HepG2 (cell line): ENCODE measurements around the gene KLHL40. TPM values are rescaled to one million over a fixed set of nuclear protein-coding genes. Genes with fewer than 3 reads are reported as not detected.

ENCODE experiments used
- ATAC-seq: fragments of 200-7000 bp; cut with Tn5 transposase; 3 replicates; pipeline ENCODE4 v1.9.1; 2020; ENCODE audit warnings: mild to moderate bottlenecking, moderate library complexity
- BruUV-seq: library from RNA; stranded (reverse); fragments of 400-500 nt; replicated peaks from 2 replicates; lab custom pipeline; 2021; lab: Mats Ljungman, UMichigan
- CTCF ChIA-PET: fragments of 300-600 bp; formaldehyde crosslinking; extraction: SDS; loops from one replicate; lab custom pipeline; 2021; ENCODE audit warnings: low total read pairs, inconsistent platforms, low intra/inter-chr PET ratio; lab: Yijun Ruan, JAX
- POLR2A ChIA-PET: fragments of 350-600 bp; sonication (Branson Sonifier 250); formaldehyde crosslinking; loops from one replicate; lab custom pipeline; 2020; ENCODE audit warnings: antibody characterized with exemption, inconsistent platforms; lab: Yijun Ruan, JAX
- DNase-seq: peaks from one replicate; pipeline ENCODE4 v3.0.0-alpha.2; 2015; ENCODE audit warnings: low spot score
- FAIRE-seq: peaks from 3 replicates; lab custom pipeline; 2011; peaks lifted over from hg19 to GRCh38; lab: Jason Lieb, UNC
- H2AFZ ChIP-seq: one replicate; pipeline ENCODE4 v1.6.1; 2011; ENCODE audit warnings: low read length, inconsistent platforms
- H3K27ac ChIP-seq: fragments of 300-600 bp; 3 replicates; pipeline ENCODE4 v1.8.0; 2011; ENCODE audit warnings: mixed run types, mild to moderate bottlenecking, mixed read lengths, low read length, inconsistent platforms; ENCODE audit not compliant: insufficient read depth; ENCODE audit errors: extremely low read length
- H3K27me3 ChIP-seq, 2 experiments: fragments of 200-600 bp in 1 of 2; 2 replicates in 1 of 2; 3 replicates in 1 of 2; pipeline versions ENCODE4 v1.6.0 to v1.8.0; 2011; ENCODE audit warnings: low read length in 2 of 2, mild to moderate bottlenecking in 2 of 2, moderate library complexity in 2 of 2, inconsistent platforms in 1 of 2; ENCODE audit not compliant: insufficient read depth in 2 of 2, control insufficient read depth in 1 of 2
- H3K36me3 ChIP-seq, 2 experiments: fragments of 200-600 bp in 1 of 2; replicated peaks in 1 of 2; 2 replicates in 1 of 2; 3 replicates in 1 of 2; pipeline versions ENCODE4 v1.5.1 to v1.8.0; 2011; ENCODE audit warnings: low read length in 2 of 2, inconsistent platforms in 1 of 2; ENCODE audit not compliant: insufficient read depth in 2 of 2, control insufficient read depth in 1 of 2
- H3K4me1 ChIP-seq: 2 replicates; pipeline ENCODE4 v1.5.1; 2012; ENCODE audit warnings: low read length, inconsistent platforms; ENCODE audit not compliant: insufficient read depth
- H3K4me2 ChIP-seq: 2 replicates; pipeline ENCODE4 v1.6.0; 2011; ENCODE audit warnings: low read depth, low read length, inconsistent platforms
- H3K4me3 ChIP-seq, 3 experiments: fragments of 200-600 bp in 1 of 3; sonication (generic), shearing (Covaris generic) in 1 of 3; replicated peaks in 1 of 3; 2 replicates each; pipeline ENCODE4 v1.5.1; 2011 to 2016; ENCODE audit warnings: low read length in 3 of 3, inconsistent platforms in 2 of 3, low read depth in 2 of 3, mild to moderate bottlenecking in 2 of 3, control low read depth in 1 of 3, mixed read lengths in 1 of 3; ENCODE audit not compliant: insufficient read depth in 1 of 3
- H3K79me2 ChIP-seq: one replicate; pipeline ENCODE4 v1.6.1; 2011; ENCODE audit warnings: low read length, inconsistent platforms; ENCODE audit not compliant: insufficient read depth
- H3K9ac ChIP-seq: 2 replicates; pipeline ENCODE4 v1.6.0; 2011; ENCODE audit warnings: mild to moderate bottlenecking, low read depth, low read length, inconsistent platforms; ENCODE audit not compliant: insufficient read depth
- H3K9me3 ChIP-seq: 2 replicates; pipeline ENCODE4 v1.5.1; 2012; ENCODE audit warnings: mild to moderate bottlenecking, low read length
- H4K20me1 ChIP-seq: 2 replicates; pipeline ENCODE4 v1.6.0; 2011; ENCODE audit warnings: inconsistent platforms, mild to moderate bottlenecking, low read length, moderate library complexity; ENCODE audit not compliant: insufficient read depth
- SP1 ChIP-seq, 2 experiments: fragments of 450-650 bp in 1 of 2; sonication (generic) in 1 of 2; formaldehyde crosslinking in 1 of 2; IDR thresholded peaks; 2 replicates each; pipeline versions ENCODE4 v1.4.0 to v1.6.1; 2016 to 2020; ENCODE audit warnings: missing genetic modification reagents in 1 of 2
- WGBS: methylation state at CpG from one replicate; pipeline ENCODE4 v1.1.6; 2017; ENCODE audit warnings: low lambda C conversion rate; 5-methylcytosine and 5-hydroxymethylcytosine counted together
- in situ Hi-C: cut with HindIII; loops from 2 replicates; pipeline ENCODE4 v1.10.0; 2017; ENCODE audit warnings: low pct_unique_long_range_greater_than_20kb; ENCODE audit not compliant: extremely low pct_ligation_motif_present
- intact Hi-C: fragments of 100-400 bp; cut with micrococcal nuclease; formaldehyde crosslinking; loops from one replicate; pipeline ENCODE4 v1.10.0; 2022; ENCODE audit not compliant: unreplicated experiment
- polyA plus RNA-seq, 8 experiments: library from polyadenylated mRNA; depleted of rRNA in 3 of 8; stranded (reverse) in 7 of 8; unstranded in 1 of 8; fragments of >200 nt; fragmentation: Illumina TruSeq in 4 of 8; extraction: Trizol in 4 of 8; gene quantifications; 2 replicates each; pipeline versions ENCODE4 v1.2.1 to v1.2.3, GENCODE V29; 2011 to 2016; ENCODE audit warnings: low read depth in 4 of 8, missing spikeins in 1 of 8, mixed read lengths in 1 of 8; ENCODE audit not compliant: insufficient read depth in 1 of 8
- total RNA-seq, 5 experiments: library from RNA; depleted of rRNA; stranded (reverse); fragments of >200 nt; fragmentation: Illumina TruSeq; extraction: Trizol; gene quantifications; 2 replicates each; pipeline ENCODE4 v1.2.3, GENCODE V29; 2016; ENCODE audit warnings: low read depth in 1 of 5
- TF ChIP-seq, protein P1 (sequence below): IDR thresholded peaks from 2 replicates; pipeline ENCODE4 v1.6.1; 2016
- TF ChIP-seq, protein P2 (sequence below): sonication (generic); formaldehyde crosslinking; IDR thresholded peaks from 2 replicates; pipeline ENCODE4 v1.5.1; 2020; ENCODE audit warnings: mild to moderate bottlenecking, missing genetic modification reagents, moderate library complexity

The KLHL40 gene
- total and polyA plus RNA-seq, 2 of the 13 experiments (the other 11 are each of a cell fraction or from before 2014, with no cell fraction given) = not detected

DNA sequence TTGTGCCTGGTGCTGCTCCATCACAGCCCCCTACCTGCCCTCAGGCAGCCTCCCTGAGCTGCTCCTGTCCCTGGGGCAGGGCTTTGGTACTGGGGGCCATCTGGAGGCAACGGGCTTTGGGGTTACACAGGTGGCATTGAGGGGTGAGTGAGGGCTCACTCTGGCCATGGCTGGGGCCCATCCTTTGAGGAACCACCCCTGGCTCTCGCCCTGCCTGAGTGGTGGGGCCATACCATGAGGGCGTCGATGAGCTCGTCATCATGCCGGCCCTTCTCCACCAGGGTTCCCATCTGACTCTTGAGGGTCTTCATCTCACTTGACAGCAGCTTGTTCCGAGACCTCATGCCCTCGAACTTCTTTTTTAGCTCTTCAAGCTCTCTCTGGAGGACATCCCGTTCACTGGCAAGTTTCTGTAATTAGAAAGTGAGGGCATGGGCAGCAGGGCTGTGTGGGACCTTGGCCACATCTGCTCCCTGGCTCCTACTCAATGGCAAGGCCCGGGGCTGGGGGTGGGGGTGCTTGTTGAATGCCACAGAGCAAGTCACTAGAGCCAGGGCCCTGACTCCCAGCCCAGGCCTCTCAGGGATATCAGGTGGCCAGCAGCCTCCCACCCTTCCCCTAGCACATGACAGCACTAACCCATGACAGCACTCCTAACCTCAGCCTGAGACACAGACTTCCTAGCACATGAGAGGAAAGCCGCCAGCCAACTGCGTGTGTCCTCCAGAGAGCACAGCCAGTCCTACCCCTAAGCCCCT, 54.2 kb downstream of the KLHL40 start:
- no peaks in the 10 kb centered on the region for H3K79me2 ChIP-seq
- DNase-seq (peak; percentile 58), ATAC-seq (peak; percentile 69), FAIRE-seq (no peak)
- in situ Hi-C loops = no loop called here
- no peak overlapping the region for H3K4me3 ChIP-seq
- intact Hi-C loops = no loop called here
- no peak overlapping the region for H2AFZ ChIP-seq
- no peak overlapping the region for H3K27ac ChIP-seq
- ChIA-PET POLR2A (interaction anchor here (1.5 kb wide), 1 partner anchor 7 kb away, joined by 4 read pairs; no protein-coding TSS in a partner anchor), CTCF (no interaction called here)
- peaks cover 43% of the 10 kb centered on the region for H3K4me1 ChIP-seq
- H3K36me3 ChIP-seq = no peaks in the 10 kb centered on the region
- no peak overlapping the region for H3K9ac ChIP-seq
- BruUV-seq = no TSS peak
- TF ChIP-seq, protein P1, sequence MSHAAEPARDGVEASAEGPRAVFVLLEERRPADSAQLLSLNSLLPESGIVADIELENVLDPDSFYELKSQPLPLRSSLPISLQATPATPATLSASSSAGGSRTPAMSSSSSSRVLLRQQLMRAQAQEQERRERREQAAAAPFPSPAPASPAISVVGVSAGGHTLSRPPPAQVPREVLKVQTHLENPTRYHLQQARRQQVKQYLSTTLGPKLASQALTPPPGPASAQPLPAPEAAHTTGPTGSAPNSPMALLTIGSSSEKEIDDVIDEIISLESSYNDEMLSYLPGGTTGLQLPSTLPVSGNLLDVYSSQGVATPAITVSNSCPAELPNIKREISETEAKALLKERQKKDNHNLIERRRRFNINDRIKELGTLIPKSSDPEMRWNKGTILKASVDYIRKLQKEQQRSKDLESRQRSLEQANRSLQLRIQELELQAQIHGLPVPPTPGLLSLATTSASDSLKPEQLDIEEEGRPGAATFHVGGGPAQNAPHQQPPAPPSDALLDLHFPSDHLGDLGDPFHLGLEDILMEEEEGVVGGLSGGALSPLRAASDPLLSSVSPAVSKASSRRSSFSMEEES = peak; percentile 49; the same call in 1 of the 2 replicates
- TF ChIP-seq SP1 (IDR thresholded peaks at IDR 0.05) (no peak), SP1 (CRISPR knock-in tag; IDR thresholded peaks at IDR 0.05) (no peak)
- TF ChIP-seq, protein P2, sequence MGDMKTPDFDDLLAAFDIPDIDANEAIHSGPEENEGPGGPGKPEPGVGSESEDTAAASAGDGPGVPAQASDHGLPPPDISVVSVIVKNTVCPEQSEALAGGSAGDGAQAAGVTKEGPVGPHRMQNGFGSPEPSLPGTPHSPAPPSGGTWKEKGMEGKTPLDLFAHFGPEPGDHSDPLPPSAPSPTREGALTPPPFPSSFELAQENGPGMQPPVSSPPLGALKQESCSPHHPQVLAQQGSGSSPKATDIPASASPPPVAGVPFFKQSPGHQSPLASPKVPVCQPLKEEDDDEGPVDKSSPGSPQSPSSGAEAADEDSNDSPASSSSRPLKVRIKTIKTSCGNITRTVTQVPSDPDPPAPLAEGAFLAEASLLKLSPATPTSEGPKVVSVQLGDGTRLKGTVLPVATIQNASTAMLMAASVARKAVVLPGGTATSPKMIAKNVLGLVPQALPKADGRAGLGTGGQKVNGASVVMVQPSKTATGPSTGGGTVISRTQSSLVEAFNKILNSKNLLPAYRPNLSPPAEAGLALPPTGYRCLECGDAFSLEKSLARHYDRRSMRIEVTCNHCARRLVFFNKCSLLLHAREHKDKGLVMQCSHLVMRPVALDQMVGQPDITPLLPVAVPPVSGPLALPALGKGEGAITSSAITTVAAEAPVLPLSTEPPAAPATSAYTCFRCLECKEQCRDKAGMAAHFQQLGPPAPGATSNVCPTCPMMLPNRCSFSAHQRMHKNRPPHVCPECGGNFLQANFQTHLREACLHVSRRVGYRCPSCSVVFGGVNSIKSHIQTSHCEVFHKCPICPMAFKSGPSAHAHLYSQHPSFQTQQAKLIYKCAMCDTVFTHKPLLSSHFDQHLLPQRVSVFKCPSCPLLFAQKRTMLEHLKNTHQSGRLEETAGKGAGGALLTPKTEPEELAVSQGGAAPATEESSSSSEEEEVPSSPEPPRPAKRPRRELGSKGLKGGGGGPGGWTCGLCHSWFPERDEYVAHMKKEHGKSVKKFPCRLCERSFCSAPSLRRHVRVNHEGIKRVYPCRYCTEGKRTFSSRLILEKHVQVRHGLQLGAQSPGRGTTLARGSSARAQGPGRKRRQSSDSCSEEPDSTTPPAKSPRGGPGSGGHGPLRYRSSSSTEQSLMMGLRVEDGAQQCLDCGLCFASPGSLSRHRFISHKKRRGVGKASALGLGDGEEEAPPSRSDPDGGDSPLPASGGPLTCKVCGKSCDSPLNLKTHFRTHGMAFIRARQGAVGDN (CRISPR knock-in tag) = peak; percentile 61
- TF ChIP-seq, all 625 proteins: peak for 2
- Histone ChIP-seq H3K27me3 (no peaks in the 10 kb centered on the region), H3K4me2 (no peak overlapping the region), H4K20me1 (no peaks in the 10 kb centered on the region), H3K9me3 (no peaks in the 10 kb centered on the region)
- 69% methylated on average over 11 of the region's 12 CpGs for WGBS
